ENCODE results near the gene PODXL2. TPM values are rescaled to one million over a fixed set of nuclear protein-coding genes. Genes with fewer than 3 reads are reported as not detected.
"Not testable (repeated sequence)": the region's sequence is repeated elsewhere in the genome, so short reads cannot be mapped to it uniquely, and the experiment has no call there.

Gene PODXL2
- total RNA-seq, result 6.7 and 19.6 TPM in 2 replicates

GRCh38 chr3:127628788-127629466 lies at the start of gene PODXL2:
PODXL2 (plus strand) TSS chr3:127629185; CDS start chr3:127629220, 35 bp downstream.
- DNase-seq (ENCODE audit: low read depth), result no peak

- no peak for DNase-seq (ENCODE audit: low read depth)
These were observed 48.5 kb upstream of the PODXL2 start for GRCh38 chr3:127580327-127581060.

DNA sequence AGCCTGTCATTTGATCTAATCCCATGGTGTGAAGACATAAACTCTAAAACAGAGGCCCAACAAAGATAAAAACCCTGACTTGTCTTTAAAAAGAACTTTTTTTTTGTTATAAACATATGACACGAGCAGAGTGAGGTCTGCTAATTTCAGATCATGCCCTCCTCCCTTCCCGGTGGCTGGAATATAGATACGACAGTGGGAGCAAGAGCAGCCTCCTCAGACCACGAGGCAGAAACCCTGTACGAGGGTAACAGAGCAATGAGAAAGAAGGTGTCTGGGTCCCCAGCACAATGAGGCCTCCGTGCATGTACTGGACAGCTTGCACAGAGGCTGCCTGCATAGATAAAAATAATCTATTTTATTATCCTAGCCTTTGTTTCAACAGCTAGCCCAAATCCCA lies 44.3 kb upstream of the PODXL2 start:
- no peak for DNase-seq (ENCODE audit: low read depth)

DNA sequence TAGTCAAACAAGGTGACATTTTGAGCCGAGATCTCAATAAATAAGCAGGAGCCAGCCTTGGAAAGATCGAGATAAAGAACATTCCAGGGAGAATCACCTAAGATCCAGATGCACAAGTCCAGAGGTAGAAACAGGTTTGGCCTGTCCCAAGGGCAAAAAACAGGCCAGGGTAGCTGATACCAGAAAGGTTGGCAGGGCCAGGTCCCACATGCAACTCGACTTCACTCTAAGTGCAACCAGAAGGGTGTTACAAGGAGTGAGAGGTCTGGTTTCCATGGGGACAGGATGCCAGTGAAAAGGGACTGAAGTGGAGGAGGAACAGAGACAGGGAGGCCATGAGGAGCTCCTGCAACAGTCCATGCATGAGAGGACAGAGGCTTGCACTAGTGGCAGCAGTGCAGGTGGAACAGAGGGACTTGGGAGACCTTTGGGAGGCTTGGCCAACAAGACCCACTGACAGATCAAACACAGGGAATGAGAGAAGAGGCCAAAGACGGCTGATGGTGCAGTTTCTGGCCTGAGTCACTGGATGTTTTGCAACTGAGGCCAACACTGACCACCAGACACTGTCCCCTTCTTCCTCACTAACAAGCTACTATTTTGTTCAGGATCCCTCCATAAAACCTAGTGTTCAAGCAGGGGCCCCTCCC lies 43.7 kb upstream of the PODXL2 start:
- no peak for DNase-seq (ENCODE audit: low read depth)

DNA sequence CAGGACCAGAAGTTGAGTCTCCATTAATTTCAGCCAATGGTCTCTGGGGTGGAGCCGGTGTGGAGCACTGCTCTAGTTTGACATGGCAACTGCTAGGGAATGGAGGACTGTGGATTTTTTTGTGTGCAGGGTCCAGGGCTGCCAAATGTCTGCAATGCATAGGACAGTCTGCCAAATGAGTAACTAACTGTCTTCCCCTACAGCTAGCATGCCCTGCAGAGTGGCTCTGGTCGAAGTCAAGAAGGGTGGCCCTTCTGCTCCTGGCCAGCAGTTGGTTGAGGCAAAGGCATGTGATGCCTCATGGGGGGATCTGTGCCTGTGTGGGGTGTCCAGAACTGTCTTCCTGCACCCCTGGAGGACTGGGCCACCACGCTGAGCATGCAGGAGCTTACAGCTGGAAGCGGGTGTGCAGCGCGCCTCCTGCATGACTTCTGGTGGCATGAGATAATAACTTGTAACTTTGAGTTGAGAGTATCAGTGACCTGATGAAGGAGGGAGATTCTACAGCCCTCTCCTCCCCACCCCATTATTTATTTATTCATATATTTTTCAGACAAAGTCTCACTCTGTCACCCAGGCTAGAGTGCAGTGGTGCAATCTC lies 43.1 kb upstream of the PODXL2 start:
- no peak for DNase-seq (ENCODE audit: low read depth)

- DNase-seq (ENCODE audit: low read depth), result no peak
These were observed 41.1 kb upstream of the PODXL2 start for GRCh38 chr3:127587876-127588275.

DNA sequence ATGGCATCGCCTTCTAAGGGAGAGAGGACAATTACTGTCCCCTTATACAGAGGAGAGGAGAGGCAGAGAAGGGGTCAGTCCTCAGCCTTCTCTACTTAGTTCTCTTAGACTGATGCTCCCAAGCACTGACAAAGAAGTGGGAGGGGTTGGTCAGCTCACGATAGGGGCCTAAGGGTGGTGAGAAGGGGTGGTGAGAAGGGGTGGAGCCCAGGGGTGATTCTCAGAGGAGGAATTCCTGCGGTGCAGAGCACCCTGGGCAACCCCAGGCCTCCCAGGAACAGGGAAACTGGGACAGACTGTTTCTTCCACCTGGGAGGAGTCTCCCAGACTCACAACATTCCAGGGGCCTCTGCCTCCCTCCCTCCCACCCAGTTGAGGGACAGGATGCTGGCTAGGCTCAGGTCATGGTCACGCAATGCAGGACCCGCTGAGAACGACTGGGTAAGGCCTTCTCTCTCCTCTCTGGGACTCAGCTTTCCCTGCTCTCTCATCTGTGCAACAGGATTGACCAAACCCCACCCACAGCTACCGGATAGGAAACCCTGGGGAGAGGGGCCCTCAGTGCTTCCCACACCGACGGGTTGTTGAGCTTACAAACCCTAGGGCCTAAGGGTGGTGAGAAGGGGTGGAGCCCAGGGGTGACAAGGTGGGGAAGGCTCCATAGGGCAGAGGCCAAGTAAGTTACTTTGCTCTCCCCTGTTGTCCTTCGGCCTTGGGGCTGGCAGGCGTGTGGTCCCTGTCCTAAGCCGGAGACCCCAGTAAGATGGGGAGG lies 40.0 kb upstream of the PODXL2 start:
- DNase-seq (ENCODE audit: low read depth), result peak; percentile 87

GRCh38 chr3:127589600-127590281 lies 39.2 kb upstream of the PODXL2 start:
- DNase-seq (ENCODE audit: low read depth), result no peak

GRCh38 chr3:127590282-127590592 lies 38.7 kb upstream of the PODXL2 start:
- DNase-seq (ENCODE audit: low read depth), result no peak

- DNase-seq (ENCODE audit: low read depth), result peak; percentile 96
These were observed 38.2 kb upstream of the PODXL2 start, which contains the start of gene TPRA1 for GRCh38 chr3:127590593-127591465. TPRA1 (minus strand) TSS chr3:127590733; CDS start chr3:127580146, 10,587 bp downstream.

DNA sequence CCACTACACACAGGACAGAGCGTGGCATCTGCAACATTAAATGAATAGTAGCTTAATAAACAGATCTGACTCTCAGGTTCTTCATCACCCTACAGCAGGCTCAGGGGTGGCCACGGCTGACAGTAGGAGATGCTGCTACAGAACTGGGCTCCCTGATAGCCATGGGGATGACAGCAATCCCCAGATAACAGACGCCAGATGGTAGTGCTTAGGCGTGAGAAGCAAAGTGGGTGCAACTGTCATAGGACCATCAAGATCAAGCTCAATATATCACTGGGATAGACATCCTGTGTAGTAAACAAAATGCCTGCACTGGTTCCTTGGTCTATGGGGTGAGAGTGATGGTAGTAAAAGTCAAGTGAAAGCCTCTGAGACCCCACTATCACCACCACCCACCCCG lies 35.8 kb upstream of the PODXL2 start:
- no peak for DNase-seq (ENCODE audit: low read depth)

DNA sequence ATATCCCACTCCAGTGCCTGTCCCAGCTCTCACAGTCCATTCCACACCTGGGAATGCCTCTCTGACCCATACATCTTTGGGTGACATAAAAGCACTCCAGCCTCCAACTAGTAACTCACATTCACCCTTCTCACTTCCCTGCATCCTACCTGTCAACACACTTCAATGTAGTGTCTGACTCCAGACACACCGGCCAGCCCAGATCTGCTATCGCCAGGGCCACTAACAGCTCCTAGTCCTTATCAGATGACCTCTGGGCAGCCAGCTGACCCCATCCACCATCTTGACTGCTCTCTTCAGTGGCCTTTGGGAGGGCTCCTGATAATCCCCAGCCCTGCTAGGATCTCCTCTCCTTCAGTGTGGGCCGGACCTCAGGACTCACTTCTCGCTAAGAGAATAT lies 33.7 kb upstream of the PODXL2 start:
- no peak for DNase-seq (ENCODE audit: low read depth)

- no peak for DNase-seq (ENCODE audit: low read depth)
These were observed 31.8 kb upstream of the PODXL2 start for GRCh38 chr3:127597020-127597771.

GRCh38 chr3:127598841-127599570 lies 30.0 kb upstream of the PODXL2 start:
- DNase-seq (ENCODE audit: low read depth), result no peak

GRCh38 chr3:127600749-127601456 lies 28.1 kb upstream of the PODXL2 start:
- DNase-seq (ENCODE audit: low read depth), result no peak

DNA sequence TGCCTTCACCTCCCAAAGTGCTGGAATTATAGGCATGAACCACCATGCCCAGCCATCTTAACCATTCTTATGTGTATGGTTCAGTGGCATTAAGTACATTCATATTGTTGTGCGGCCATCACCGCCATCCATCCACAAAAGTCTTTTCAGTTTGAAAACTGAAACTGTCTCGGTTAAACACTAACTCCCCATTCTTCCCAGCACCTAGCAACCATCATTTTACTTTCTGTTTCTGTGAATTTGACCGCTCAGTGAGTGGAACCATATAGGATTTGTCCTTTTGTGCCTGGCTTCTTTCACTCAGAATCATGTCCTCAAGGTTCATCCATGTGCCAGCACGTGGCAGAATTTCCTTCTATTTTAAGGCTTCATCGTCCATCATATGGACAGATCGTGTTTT lies 24.9 kb upstream of the PODXL2 start:
- no peak for DNase-seq (ENCODE audit: low read depth)

DNA sequence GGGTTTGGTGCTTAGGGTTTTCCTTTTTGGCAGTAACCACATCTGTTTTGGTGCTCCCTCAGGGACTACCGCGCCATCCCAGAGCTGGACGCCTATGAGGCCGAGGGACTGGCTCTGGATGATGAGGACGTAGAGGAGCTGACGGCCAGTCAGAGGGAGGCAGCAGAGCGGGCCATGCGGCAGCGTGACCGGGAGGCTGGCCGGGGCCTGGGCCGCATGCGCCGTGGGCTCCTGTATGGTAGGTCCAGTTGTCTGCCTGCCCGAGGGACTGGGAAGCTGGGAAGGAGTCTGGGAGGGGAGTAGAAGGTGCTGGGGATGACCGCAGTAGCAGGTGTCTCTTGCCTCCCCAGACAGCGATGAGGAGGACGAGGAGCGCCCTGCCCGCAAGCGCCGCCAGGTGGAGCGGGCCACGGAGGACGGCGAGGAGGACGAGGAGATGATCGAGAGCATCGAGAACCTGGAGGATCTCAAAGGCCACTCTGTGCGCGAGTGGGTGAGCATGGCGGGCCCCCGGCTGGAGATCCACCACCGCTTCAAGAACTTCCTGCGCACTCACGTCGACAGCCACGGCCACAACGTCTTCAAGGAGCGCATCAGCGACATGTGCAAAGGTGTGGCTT lies 24.3 kb upstream of the PODXL2 start:
- DNase-seq (ENCODE audit: low read depth), result no peak

GRCh38 chr3:127605547-127605946 lies 23.4 kb upstream of the PODXL2 start:
- not testable (repeated sequence) for DNase-seq (ENCODE audit: low read depth)

Data from renal cortical epithelial cell (primary cell).